Urinary bladder (tissue), 4 donors: Measurements from ENCODE around the gene GPR180. TPM values are rescaled to one million over a fixed set of nuclear protein-coding genes. Genes with fewer than 3 reads are reported as not detected.
"Not testable (repeated sequence)": the region's sequence is repeated elsewhere in the genome, so short reads cannot be mapped to it uniquely, and the experiment has no call there.

ENCODE experiments used
- DNase-seq: peaks from one replicate; pipeline ENCODE4 v3.0.0-alpha.2; 2015; ENCODE audit errors: extremely low spot score
- H3K27ac ChIP-seq: one replicate; pipeline ENCODE4 v1.5.1; 2013; ENCODE audit warnings: low read depth, mild to moderate bottlenecking, moderate library complexity
- H3K36me3 ChIP-seq: one replicate; pipeline ENCODE4 v1.6.1; 2013; ENCODE audit warnings: mild to moderate bottlenecking, moderate library complexity; ENCODE audit not compliant: insufficient read depth
- H3K4me1 ChIP-seq: one replicate; pipeline ENCODE4 v1.6.1; 2013; ENCODE audit warnings: mild to moderate bottlenecking, moderate library complexity; ENCODE audit not compliant: insufficient read depth
- H3K4me3 ChIP-seq: one replicate; pipeline ENCODE4 v1.5.1; 2013; ENCODE audit warnings: low read depth, low read length
- whole genome bisulfite sequencing: extraction: QIAGEN DNeasy Blood & Tissue Kit; methylation state at CpG from one replicate; pipeline ENCODE4 v1.1.7; 2013; 5-methylcytosine and 5-hydroxymethylcytosine counted together
- polyA plus RNA-seq: library from polyadenylated mRNA; stranded (reverse); fragments of 200-250 nt; gene quantifications from one replicate; pipeline ENCODE4 v1.2.3, GENCODE V29; 2013
- total RNA-seq: library from RNA; depleted of rRNA; stranded (reverse); fragments of >200 nt; gene quantifications from one replicate; pipeline ENCODE4 v1.2.3, GENCODE V29; 2014
- donor health status: healthy with polysubstance abuse.
- donor health status: healthy.

The GPR180 gene
- total and polyA plus RNA-seq, 2 donors, result 2.4 to 21.5 TPM

GRCh38 chr13:94608586-94608985, 6.9 kb downstream of the GPR180 start:
- no peaks in the 10 kb centered on the region for H3K4me1 ChIP-seq
- 67% methylated on average over 1 of the region's 1 CpG for WGBS
- H3K36me3 ChIP-seq, result no peaks in the 10 kb centered on the region
- no peak for DNase-seq
- H3K27ac ChIP-seq, result no peak overlapping the region
- H3K4me3 ChIP-seq, result no peak overlapping the region

- Histone ChIP-seq H3K4me3 (no peak overlapping the region), H3K27ac (no peak overlapping the region), H3K36me3 (no peaks in the 10 kb centered on the region), H3K4me1 (no peaks in the 10 kb centered on the region)
- no peak for DNase-seq
- 93% methylated on average over 2 of the region's 2 CpGs for WGBS
These were observed 7.5 kb downstream of the GPR180 start for GRCh38 chr13:94609196-94609595.

DNA sequence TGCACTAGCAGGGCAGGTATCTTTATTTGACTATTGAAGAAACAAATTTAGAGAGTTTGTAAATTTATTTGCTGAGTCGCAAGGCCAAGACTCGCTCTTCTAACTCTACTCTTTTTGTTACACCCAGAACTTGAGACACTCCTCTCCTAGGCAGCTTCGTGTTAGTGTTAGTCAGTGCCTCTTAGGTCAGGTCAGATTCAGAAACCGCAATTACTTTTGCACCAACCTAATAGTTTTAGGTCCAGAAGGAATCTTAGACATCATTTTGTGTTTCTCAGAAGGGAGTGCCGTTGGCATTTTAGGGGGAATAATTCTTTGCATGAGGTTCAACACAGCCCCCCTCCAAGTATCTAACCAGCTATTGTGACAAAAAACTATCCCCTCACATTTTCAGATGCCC, 8.8 kb downstream of the GPR180 start:
- DNase-seq, result no peak
- Histone ChIP-seq H3K4me1 (no peaks in the 10 kb centered on the region), H3K4me3 (no peak overlapping the region), H3K36me3 (no peaks in the 10 kb centered on the region), H3K27ac (no peak overlapping the region)
- WGBS, result 96% methylated on average over 5 of the region's 5 CpGs

GRCh38 chr13:94612050-94612449, 10.4 kb downstream of the GPR180 start:
- no peak for DNase-seq
- no peak overlapping the region for H3K27ac ChIP-seq
- H3K4me3 ChIP-seq, result no peak overlapping the region
- H3K4me1 ChIP-seq, result no peaks in the 10 kb centered on the region
- no peaks in the 10 kb centered on the region for H3K36me3 ChIP-seq
- WGBS, result 77% methylated on average over 4 of the region's 4 CpGs

GRCh38 chr13:94613051-94613450, 11.4 kb downstream of the GPR180 start:
- H3K36me3 ChIP-seq, result no peaks in the 10 kb centered on the region
- H3K27ac ChIP-seq, result no peak overlapping the region
- no peaks in the 10 kb centered on the region for H3K4me1 ChIP-seq

DNA sequence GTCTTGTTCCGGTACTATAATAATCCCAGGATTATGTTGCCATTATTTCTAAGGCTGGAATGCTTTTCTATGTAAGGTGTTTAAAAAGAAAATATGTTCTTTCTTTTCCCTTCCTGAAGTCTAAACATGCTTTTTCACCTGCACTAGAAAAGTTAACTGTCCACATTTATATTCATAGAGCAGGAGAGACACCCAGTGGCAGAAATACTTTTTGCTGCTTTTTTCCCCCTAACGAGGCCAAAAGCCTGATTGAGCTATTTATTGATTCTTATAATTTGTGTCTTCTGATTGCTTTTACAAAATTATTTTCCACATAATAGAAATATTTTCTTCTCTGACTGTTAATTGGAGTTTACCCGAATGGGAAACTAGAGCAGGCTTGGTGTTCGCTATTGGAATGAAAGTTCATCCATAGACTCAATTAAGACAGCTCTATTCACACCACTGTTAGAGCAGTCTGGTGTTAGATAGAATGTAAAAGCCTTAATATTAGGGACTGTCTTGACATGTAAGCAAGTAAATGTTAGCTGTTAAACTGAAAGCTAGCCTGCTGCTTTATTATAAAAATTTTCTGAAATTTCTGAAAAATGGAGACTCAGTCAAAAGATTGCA, 15.8 kb downstream of the GPR180 start:
- peak; percentile 21 for DNase-seq
- WGBS, result 56% methylated on average over 4 of the region's 4 CpGs
- no peak overlapping the region for H3K27ac ChIP-seq
- H3K36me3 ChIP-seq, result peaks cover 3% of the 10 kb centered on the region
- no peak overlapping the region for H3K4me3 ChIP-seq
- no peaks in the 10 kb centered on the region for H3K4me1 ChIP-seq

More at GRCh38 chr13:94613051-94613450, 11.4 kb downstream of the GPR180 start:
- DNase-seq, result no peak
- no peak overlapping the region for H3K4me3 ChIP-seq

DNA sequence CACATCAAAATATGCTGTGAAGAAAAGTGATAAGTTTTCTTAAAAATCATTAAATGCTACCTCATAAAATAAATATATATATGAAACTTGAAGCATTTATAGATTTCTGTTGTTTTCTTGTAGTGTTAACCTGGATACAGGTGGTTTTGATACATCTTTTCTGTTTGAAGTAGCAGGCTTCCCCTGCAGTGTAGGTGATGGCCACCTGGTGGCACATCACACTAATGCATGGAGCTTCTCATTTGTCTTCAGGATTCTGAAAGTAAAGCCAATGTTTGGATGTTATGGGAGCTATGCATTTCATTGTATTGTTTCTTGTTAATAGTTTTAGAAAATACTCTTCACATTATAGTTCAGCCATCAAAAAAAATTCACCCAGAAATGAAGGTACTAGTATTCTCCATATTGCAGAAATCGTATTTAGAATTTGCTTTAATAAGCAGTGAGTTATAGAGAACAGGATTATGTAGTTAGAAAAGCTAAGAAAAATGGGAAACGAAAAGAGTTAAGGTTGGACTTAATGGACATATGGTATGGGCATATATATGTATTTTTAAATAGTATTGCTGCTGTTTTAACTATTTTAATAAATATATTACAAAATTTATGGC, 18.7 kb downstream of the GPR180 start:
- Histone ChIP-seq H3K36me3 (peaks cover 6% of the 10 kb centered on the region), H3K4me3 (no peak overlapping the region), H3K27ac (no peak overlapping the region), H3K4me1 (no peaks in the 10 kb centered on the region)
- WGBS, result 82% methylated on average over 2 of the region's 2 CpGs
- no peak for DNase-seq

- H3K27ac ChIP-seq, result no peak overlapping the region
- H3K36me3 ChIP-seq, result peaks cover 7% of the 10 kb centered on the region
- H3K4me1 ChIP-seq, result no peaks in the 10 kb centered on the region
- DNase-seq, result no peak
- no peak overlapping the region for H3K4me3 ChIP-seq
- WGBS, result 97% methylated on average over 2 of the region's 2 CpGs
These were observed 20.7 kb downstream of the GPR180 start for GRCh38 chr13:94622344-94622743.

- 73% methylated on average over 4 of the region's 4 CpGs for WGBS
- peaks cover 7% of the 10 kb centered on the region for H3K36me3 ChIP-seq
These were observed 21.7 kb downstream of the GPR180 start for GRCh38 chr13:94623316-94623715.

DNA sequence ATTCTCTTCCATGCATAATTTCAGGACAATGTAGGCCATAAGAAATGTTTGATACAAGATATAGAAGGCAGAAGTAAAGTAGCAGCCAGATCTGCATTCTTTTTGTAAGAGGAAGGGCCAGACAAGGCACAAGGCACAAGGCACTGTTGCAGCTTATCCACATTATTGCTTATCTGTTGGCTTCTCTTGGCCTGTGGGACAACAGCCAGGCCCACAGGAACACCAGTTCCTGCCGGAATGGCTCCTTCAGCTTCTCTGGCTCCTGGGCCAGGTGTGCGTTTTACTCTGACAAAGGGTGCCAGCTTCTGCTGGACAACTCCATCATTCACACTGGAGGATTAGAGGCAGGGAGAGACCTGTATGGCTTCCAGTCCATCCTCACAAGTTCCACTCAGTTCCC, 29.2 kb downstream of the GPR180 start:
- Histone ChIP-seq H3K27ac (no peak overlapping the region), H3K36me3 (peaks cover 1% of the 10 kb centered on the region), H3K4me1 (no peaks in the 10 kb centered on the region), H3K4me3 (no peak overlapping the region)
- no peak for DNase-seq
- 77% methylated on average over 2 of the region's 2 CpGs for WGBS

More at GRCh38 chr13:94623316-94623715, 21.7 kb downstream of the GPR180 start:
- no peak for DNase-seq
- H3K27ac ChIP-seq, result no peak overlapping the region
- H3K4me3 ChIP-seq, result no peak overlapping the region
- H3K4me1 ChIP-seq, result no peaks in the 10 kb centered on the region

GRCh38 chr13:94632226-94632980, 30.7 kb downstream of the GPR180 start:
- Histone ChIP-seq H3K4me3 (no peak overlapping the region), H3K4me1 (no peaks in the 10 kb centered on the region), H3K36me3 (no peaks in the 10 kb centered on the region), H3K27ac (no peak overlapping the region)
- 97% methylated on average over 3 of the region's 3 CpGs for WGBS
- DNase-seq, result no peak

DNA sequence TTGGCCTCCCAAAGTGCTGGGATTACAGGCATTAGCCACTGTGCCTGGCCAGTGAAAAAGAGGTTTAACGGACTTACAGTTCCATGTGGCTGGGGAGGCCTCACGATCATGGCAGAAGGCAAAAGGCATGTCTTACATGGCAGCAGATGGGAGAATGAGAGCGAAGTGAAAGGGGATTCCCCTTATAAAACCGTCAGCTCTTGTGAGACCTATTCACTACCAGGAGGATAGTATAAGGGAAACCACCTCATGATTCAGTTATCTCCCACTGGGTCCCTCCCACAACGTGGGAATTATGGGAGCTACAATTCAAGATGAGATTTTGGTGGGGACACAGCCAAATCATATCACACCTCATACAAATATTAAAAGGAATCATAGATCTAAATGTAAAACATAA, 34.4 kb downstream of the GPR180 start:
- H3K4me3 ChIP-seq, DNase-seq, H3K4me1 ChIP-seq, H3K27ac ChIP-seq, H3K36me3 ChIP-seq: not testable (repeated sequence)
- 78% methylated on average over 5 of the region's 5 CpGs for WGBS

GRCh38 chr13:94636942-94637578, 35.4 kb downstream of the GPR180 start:
- Histone ChIP-seq H3K27ac (no peak overlapping the region), H3K36me3 (no peaks in the 10 kb centered on the region), H3K4me1 (no peaks in the 10 kb centered on the region), H3K4me3 (no peak overlapping the region)
- no peak for DNase-seq
- 88% methylated on average over 1 of the region's 1 CpG for WGBS

- H3K4me1 ChIP-seq, DNase-seq, H3K36me3 ChIP-seq, H3K4me3 ChIP-seq, H3K27ac ChIP-seq: not testable (repeated sequence)
- over 99% methylated on average over 3 of the region's 3 CpGs for WGBS
These were observed 36.0 kb downstream of the GPR180 start for GRCh38 chr13:94637677-94638076.
